NCI-H446 treated with DMSO at 0.1 percent for 48 hours (cell line): Measurements from ENCODE around the gene ORC3.
A peak's percentile ranks its signal among the peaks of the same experiment; 100 is the strongest.
"Not testable (repeated sequence)": the region's sequence is repeated elsewhere in the genome, so short reads cannot be mapped to it uniquely, and the experiment has no call there.

Experiments used
- DNase-seq: peaks from one replicate; lab custom pipeline; 2025; lab: John Stamatoyannopoulos, UW

The ORC3 gene

GRCh38 chr6:87697581-87698546, 107.9 kb downstream of the ORC3 start:
- peak; percentile 62 for DNase-seq

DNA sequence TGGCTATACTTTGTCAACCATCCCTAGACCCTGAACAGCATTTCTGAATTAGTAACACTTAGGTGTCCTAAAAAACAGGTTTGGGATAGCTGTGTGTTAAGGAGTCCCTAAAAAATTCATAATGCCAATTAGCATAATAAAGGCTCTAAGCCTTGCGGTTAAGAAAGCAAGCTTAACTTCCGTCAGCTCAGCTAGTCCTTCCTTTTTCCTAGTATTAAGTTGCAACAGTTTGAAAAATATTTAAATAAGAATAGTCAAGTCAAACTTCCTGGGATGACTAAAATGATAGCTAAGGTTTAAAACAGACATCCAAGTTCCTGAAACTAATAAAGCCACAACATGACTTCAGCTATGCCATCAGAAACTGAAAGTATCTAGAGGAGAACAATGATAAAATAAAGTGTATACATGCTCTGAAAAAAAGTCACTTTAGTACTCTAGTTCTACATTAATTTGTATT, 108.6 kb downstream of the ORC3 start:
- no peak for DNase-seq

- no peak for DNase-seq
Measured at GRCh38 chr6:87699576-87699975, 109.6 kb downstream of the ORC3 start.

DNA sequence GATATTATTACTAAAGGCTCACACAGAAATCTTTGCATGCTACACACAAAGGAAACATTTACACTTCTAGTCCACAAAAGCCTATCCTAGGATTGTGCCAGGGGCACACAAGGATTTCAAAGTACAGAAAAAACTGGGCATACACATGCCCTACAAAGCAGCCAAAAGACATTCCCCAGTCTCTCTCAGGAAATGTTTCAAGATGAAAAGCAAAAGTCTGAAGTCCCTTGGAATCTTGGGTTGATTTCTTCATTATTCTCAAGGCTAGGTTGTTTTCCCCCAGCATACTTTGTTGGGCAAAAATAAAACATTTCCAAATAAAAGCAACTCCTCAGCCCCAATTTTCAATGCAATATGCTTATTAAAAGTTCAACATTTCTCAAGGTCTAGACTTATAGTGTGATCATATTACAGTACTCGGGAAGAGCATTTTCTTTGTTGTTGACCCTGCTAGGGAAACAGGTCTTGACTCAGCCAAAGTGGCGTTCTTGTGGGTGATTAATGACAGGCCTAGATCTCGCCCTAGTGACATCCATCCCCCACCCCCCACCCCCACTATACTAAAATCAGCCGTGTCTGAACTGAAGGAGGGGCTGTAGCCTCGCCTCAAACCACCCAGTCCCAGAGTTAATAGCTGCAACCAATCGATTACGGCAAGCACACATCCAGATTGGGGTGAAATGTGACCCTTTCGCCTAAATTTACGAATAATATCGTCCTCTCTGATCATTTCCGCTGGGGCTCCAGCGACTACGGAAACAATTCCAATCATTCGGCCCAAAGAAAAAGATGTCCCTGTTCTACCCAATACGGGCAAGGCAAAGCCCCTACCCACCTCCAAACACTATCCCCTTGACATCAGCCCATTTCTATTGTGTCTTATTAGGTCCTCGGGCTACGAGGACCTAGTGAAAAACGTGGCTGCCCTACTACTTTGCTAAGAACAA, 110.7 kb downstream of the ORC3 start:
- peak; percentile 31 for DNase-seq

DNA sequence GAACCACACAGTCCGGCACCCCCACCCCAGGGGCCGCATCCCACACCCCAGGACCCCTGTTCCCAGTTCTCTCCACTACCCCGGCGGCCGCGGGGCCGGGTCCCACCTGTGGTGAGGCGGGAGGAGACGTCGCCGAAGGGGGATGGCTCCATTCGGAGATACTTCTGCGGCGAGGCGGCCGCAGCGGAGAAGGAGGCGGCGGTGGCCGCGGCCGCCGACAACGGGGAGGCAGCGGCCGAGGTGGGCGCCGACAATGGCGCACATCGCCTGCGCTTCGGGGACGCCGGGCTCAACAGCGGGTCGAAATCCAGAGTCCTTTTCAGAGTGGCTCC, 111.4 kb downstream of the ORC3 start:
- no peak for DNase-seq

- DNase-seq, result peak; percentile 94
Measured at GRCh38 chr6:87701676-87702588, 112.0 kb downstream of the ORC3 start, which contains the start of gene AKIRIN2. Gene AKIRIN2, minus strand, starts transcription at chr6:87702233. Its CDS starts 549 bp downstream, at chr6:87701684.

GRCh38 chr6:87702589-87702945, 112.6 kb downstream of the ORC3 start:
- no peak for DNase-seq

DNA sequence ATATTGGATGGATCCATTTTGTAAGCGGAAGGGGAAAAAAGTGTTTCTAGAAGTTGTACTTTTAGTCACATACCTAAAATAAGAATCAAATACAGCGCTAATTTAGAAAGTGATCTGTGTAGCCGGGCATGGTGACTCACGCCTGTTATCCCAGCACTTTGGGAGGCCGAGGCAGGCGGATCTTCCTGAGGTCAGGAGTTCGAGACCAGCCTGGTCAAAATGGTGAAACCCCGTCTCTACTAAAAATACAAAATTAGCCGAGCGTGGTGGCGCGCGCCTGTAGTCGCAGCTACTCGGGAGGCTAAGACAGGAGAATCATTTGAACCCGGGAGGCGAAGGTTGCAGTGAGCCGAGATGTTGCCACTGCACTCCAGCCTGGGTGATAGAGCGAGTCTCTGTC, 113.1 kb downstream of the ORC3 start:
- DNase-seq, result not testable (repeated sequence)

- DNase-seq, result no peak
Measured at GRCh38 chr6:87705070-87705691, 115.2 kb downstream of the ORC3 start.

- no peak for DNase-seq
Measured at GRCh38 chr6:87706187-87706966, 116.4 kb downstream of the ORC3 start.

DNA sequence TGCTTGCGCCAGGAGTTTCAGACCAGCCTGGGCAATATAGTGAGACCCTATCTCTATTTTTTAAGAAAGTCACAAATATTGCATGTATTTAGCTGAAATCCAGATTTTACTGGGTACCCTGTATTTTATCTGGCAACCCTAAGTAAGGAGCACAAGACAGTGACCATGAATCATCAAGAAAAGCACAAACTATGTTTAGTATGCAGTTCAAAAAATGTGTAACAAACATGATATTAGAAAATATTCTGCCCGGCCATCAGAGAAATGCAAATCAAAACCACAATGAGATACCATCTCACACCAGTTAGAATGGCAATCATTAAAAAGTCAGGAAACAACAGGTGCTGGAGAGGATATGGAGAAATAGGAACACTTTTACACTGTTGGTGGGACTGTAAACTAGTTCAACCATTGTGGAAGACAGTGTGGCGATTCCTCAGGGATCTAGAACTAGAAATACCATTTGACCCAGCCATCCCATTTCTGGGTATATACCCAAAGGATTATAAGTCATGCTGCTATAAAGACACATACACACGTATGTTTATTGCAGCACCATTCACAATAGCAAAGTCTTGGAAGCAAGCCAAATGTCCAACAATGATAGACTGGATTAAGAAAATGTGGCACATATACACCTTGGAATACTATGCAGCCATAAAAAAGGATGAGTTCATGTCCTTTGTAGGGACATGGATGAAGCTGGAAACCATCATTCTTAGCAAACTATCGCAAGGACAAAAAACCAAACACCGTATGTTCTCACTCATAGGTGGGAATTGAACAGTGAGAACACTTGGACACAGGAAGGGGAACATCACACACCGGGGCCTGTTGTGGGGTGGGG, 118.9 kb downstream of the ORC3 start:
- not testable (repeated sequence) for DNase-seq

GRCh38 chr6:87710090-87710489, 120.2 kb downstream of the ORC3 start:
- DNase-seq, result no peak

GRCh38 chr6:87712713-87713112, 122.8 kb downstream of the ORC3 start:
- DNase-seq, result not testable (repeated sequence)

DNA sequence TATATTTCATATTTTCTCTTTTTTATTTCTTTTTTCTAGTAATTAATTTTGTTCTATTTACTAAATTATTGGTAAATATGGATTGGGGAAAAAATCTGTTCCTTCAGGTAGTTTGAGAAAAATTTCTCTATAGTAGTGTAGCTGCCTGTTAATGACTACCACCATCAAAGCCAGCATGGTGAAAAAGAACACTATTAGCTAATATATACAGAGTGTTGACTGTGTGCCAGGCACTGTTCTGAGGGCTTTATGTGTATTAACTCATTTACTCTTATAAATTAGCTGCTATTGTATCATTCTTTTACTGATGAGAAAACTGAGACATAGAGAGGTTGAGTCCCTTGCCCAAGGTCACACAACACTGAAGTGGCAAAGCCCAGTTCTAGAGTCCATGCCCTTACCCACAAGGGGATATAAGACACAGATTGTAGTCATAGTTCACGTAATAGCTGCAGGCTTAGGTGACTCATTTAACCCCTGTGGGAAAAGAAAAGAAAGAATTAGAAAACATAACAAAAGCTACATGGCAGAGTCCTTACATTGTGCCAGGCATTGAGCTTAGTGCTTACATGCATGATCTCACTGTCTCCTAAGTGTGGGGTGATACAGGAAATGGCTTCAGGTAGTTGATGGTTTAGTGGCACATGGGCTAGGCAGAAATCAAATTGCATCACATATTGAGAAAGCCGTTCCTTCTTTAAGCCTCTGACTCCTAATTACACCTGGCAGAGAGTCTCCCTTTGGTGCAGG, 124.3 kb downstream of the ORC3 start:
- DNase-seq, result no peak
